Stimulated activated CD8-positive, alpha-beta memory T cell treated with anti-CD3 and anti-CD28 coated beads, Interleukin-12 subunit alpha, Interleukin-12 subunit beta, amount 100 ng/mL, for 1 hour (primary cell): ENCODE data around the gene ZBTB20.
"Not testable (repeated sequence)": the region's sequence is repeated elsewhere in the genome, so short reads cannot be mapped to it uniquely, and the experiment has no call there.

Experiments
- DNase-seq: peaks from one replicate; pipeline ENCODE4 v3.0.0-alpha.2; 2020; ENCODE audit warnings: low read depth

Gene ZBTB20

GRCh38 chr3:115147329-115148141 is 447 bp upstream of the ZBTB20 start:
- DNase-seq: peak; percentile 94

DNA sequence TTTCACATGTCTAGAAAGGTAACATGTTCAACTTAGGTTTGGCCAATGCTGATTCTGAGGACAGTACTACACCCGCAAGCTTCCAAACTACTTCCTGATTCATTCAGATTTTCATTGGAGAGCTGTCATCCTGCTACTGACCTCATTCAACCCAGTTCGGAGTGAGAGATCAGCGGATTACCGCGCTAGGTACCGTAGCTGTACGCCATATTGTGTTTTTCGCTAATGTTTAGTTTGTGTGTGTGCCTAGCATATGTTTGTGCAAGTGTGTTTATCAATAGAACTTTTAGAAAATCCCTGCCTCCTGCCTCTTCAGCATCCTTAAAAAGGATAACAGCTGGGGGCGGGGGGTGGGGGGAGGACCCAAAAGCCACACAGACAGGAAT is 1.1 kb downstream of the ZBTB20 start:
- no peak for DNase-seq

- DNase-seq: no peak
These were observed 5.9 kb downstream of the ZBTB20 start for GRCh38 chr3:115141033-115141757.

GRCh38 chr3:115139072-115139471 is 8.0 kb downstream of the ZBTB20 start:
- DNase-seq: no peak

- DNase-seq: no peak
These were observed 12.3 kb downstream of the ZBTB20 start for GRCh38 chr3:115134648-115135347.

DNA sequence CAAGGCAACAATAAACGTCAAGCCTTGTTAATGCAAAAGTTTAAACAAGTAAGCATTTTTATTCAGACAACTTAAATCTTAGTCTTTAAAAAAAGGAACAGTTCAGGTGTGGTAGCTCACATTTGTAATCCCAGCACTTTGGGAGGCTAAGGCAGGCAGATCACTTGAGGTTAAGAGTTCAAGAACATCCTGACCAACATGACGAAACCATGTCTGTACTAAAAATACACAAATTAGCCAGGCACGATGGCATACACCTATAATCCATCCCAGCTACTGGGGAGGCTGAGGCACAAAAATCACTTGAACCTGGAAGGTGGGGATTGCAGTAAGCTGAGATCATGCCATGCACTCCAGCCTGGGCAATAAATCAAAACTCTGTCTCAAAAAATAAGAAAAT is 19.9 kb downstream of the ZBTB20 start:
- no peak for DNase-seq

GRCh38 chr3:115120597-115120996 is 26.5 kb downstream of the ZBTB20 start:
- no peak for DNase-seq

GRCh38 chr3:115113367-115113766 is 33.7 kb downstream of the ZBTB20 start:
- no peak for DNase-seq

DNA sequence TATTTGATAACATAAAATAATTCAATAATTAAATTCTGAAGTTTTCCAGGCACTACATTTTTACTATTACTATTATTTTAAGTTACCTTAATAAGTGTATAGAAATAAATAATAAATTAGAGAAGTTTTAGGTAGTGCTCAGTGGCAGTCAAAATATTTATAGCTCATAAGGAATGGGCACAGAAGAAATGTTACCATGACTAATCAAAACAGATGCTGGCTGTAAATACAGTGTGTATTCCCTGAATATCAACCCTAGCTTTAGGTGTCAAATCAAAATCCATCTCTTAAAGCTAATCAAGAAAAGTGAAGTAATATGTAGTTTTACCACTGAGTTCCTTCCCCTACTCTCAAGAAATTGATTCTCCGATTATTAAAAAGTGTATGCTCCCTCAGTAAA is 35.5 kb downstream of the ZBTB20 start:
- no peak for DNase-seq

GRCh38 chr3:115110830-115111229 is 36.3 kb downstream of the ZBTB20 start:
- DNase-seq: no peak

DNA sequence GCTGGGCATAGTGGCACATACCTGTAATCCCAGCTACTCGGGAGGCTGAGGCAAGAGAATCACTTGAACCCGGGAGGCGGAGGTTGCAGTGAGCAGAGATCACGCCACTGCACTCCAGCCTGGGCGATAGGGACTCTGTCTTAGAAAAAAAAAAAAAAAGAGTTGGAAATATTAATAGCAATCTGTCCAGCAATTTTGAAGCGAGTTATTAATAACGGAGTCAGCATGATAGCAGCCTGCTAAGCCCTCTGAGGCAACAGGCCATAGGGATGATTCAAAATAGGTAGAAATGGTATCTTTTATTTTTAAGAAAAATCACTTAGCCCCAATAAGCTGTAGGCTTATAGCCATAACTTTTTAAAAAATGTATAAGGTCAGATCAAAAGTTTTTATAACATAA is 37.0 kb downstream of the ZBTB20 start:
- DNase-seq: not testable (repeated sequence)

DNA sequence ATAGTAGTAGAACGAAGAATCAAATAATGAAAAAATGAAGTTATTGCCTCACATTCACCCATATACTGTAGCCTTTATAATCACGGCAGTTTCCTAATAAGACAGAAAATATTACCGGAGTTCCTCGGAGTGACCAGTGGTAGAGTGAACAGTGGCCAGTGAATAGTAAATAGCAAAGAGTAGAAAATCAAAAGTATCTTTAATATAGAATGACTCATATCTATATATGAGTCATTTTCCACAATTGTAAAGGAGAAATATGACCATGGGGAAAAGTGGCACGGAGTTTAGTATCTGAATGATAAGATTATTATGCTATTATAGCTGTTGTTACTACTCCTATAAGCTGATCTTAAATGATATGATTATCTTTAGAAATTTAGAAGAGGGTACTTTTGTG is 38.5 kb downstream of the ZBTB20 start:
- DNase-seq: no peak

- no peak for DNase-seq
These were observed 45.0 kb downstream of the ZBTB20 start for GRCh38 chr3:115102046-115102445.

GRCh38 chr3:115100806-115101205 is 46.3 kb downstream of the ZBTB20 start:
- no peak for DNase-seq

GRCh38 chr3:115099986-115100571 is 47.0 kb downstream of the ZBTB20 start:
- no peak for DNase-seq

- DNase-seq: no peak
These were observed 47.7 kb downstream of the ZBTB20 start for GRCh38 chr3:115099134-115099985.

DNA sequence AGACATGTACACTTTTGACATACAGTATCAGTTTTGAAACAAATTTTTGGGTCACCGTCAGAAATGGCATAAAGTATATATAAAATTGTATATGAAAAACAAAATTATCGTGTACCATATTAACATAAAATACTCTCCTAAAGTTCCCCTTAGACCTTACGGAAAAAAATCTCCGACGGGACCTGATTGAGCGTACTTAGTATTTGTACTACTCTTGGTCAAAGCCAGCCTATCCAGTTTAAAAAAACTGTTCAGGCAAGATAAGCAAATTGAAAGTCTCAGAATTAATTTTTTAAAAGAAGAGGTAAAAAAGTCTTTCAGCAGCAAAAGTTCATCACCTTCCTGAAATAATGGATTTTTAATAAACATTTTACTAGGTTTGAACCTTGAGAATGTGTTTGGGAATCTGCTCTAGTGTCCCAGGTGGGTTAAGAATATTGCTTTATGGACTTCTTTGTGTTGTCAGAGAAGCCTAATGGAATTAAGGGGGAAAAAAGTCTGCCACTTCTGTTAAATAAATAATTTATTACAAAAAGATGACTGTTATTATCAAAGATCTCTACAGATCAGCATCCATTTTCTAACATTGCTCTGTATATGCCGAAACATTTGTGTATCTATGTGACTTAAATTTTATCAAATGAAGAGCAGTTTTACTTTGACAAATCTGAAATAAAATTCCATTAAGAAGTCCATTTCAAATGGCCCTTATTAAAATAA is 48.6 kb downstream of the ZBTB20 start:
- DNase-seq: no peak

DNA sequence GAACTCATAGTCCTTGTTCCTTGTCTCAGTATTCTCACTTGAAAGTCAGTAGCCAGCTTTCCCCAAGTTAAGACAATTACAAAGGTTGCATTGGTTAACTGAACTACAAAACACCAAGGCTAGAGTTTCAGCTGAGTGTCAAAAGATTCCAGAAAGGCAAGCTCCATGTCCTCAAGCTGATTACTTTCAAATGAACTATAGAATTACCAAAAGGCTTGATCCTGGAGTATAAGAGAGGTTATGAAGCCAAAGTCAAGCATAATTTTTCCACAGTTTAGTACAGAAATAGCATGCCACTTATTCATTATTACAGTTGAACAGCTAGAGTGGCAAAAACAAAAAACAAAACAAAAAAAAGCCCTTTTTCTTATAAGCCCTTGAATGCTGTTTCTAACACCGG is 51.9 kb downstream of the ZBTB20 start:
- no peak for DNase-seq

GRCh38 chr3:115092220-115092791 is 54.8 kb downstream of the ZBTB20 start:
- DNase-seq: peak; percentile 37

DNA sequence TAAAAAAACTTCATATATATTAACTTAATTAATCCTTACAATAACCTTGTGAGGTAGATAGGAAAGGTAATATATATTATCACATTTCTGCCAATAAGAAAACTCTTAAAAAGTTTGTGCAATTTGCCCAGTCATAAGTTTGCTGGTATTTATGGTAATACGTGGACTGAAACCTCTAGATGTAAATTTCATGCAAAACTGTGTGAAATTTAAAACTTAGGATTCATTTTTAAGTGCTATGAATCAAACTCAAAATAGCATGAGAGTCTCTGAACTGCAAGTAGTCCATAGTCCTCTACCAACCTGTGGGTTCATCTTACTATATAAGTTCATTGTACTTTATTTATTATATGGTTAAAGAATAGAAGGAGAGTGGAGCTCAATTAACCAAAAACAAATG is 56.4 kb downstream of the ZBTB20 start:
- DNase-seq: no peak

GRCh38 chr3:115089481-115089880 is 57.6 kb downstream of the ZBTB20 start:
- no peak for DNase-seq
